ENCODE data around the gene ZFY.

GRCh38 chrY:2913066-2913815, 21.9 kb upstream of the ZFY start:
- TF ChIP-seq CTCF (optimal IDR thresholded peaks at IDR 0.05 in 1 of 3, IDR thresholded peaks at IDR 0.05 in 1 of 3, conservative IDR thresholded peaks at IDR 0.05 in 1 of 3; ENCODE audit: extremely low read depth in 1 of 3, insufficient read depth in 2 of 3, low read length in 3 of 3) (no peak), EZH2 (IDR thresholded peaks at IDR 0.05; ENCODE audit: low read length) (no peak)

Measured in keratinocyte (primary cell).